ENCODE measurements around the gene HOXC6. TPM values are rescaled to one million over a fixed set of nuclear protein-coding genes. Genes with fewer than 3 reads are reported as not detected.

The HOXC6 gene
- total RNA-seq, 1 experiment from 2014 or later: 7.1 TPM

- POLR2A ChIA-PET: interaction anchor here (0.5 to 2.6 kb wide), 16 partner anchors 9 to 407 kb away, joined by 3 to 31 read pairs (median 4); partner anchors contain the start of genes ATF7, HOXC8 and SMUG1
- Mint-ChIP-seq H3K27me3 (ENCODE audit: insufficient read depth, unreplicated experiment) (no peaks in the 10 kb centered on the region), H3K4me1 (ENCODE audit: insufficient read depth, unreplicated experiment) (peaks cover 11% of the 10 kb centered on the region), H3K9me3 (ENCODE audit: unreplicated experiment) (no peaks in the 10 kb centered on the region), H3K36me3 (ENCODE audit: insufficient read depth, unreplicated experiment) (peaks cover 20% of the 10 kb centered on the region), H3K4me3 (ENCODE audit: unreplicated experiment) (peak within 1 kb of the TSS; percentile 71), H3K27ac (ENCODE audit: low read depth, unreplicated experiment) (no peak within 1 kb of the TSS)
- intact Hi-C loops (cut with micrococcal nuclease): loop anchor here (1.0 to 2.0 kb wide), 4 partner anchors 26 to 169 kb away; no protein-coding TSS in a partner anchor
- CTCF ChIA-PET: interaction anchor here (0.6 to 9.4 kb wide), 48 partner anchors 9 to 346 kb away, joined by 3 to 233 read pairs (median 4); partner anchors contain the start of genes HOXC4, HOXC8, HOXC9 and SMUG1
- DNase-seq (ENCODE audit: unreplicated experiment): peak; percentile 88
- BruUV-seq (replicated peaks): no TSS peak
- peak; percentile 98 for TF ChIP-seq CTCF (IDR thresholded peaks at IDR 0.05; ENCODE audit: unreplicated experiment)
These were observed 4.4 kb downstream of the HOXC6 start, which contains the start of gene HOXC5 for GRCh38 chr12:54032627-54033100. HOXC5 (plus strand) TSS chr12:54033050; CDS start chr12:54033123, 73 bp downstream.

- Mint-ChIP-seq H3K27me3 (ENCODE audit: insufficient read depth, unreplicated experiment) (no peaks in the 10 kb centered on the region), H3K9me3 (ENCODE audit: unreplicated experiment) (no peaks in the 10 kb centered on the region), H3K4me1 (ENCODE audit: insufficient read depth, unreplicated experiment) (peaks cover 11% of the 10 kb centered on the region), H3K4me3 (ENCODE audit: unreplicated experiment) (peak overlapping the region; percentile 71), H3K27ac (ENCODE audit: low read depth, unreplicated experiment) (no peak overlapping the region), H3K36me3 (ENCODE audit: insufficient read depth, unreplicated experiment) (peaks cover 20% of the 10 kb centered on the region)
- TF ChIP-seq CTCF (IDR thresholded peaks at IDR 0.05; ENCODE audit: unreplicated experiment): no peak
- peak; percentile 54 for DNase-seq (ENCODE audit: unreplicated experiment)
- ChIA-PET CTCF (interaction anchor here (0.6 to 9.4 kb wide), 28 partner anchors 8 to 346 kb away, joined by 3 to 233 read pairs (median 5); partner anchors contain the start of genes HOXC4, HOXC8 and SMUG1), POLR2A (interaction anchor here (0.6 to 2.6 kb wide), 15 partner anchors 10 to 175 kb away, joined by 3 to 31 read pairs (median 5); partner anchors contain the start of genes HOXC8 and SMUG1)
- intact Hi-C loops (cut with micrococcal nuclease): loop anchor here (2.0 kb wide), 1 partner anchor 93 kb away; no protein-coding TSS in a partner anchor
- BruUV-seq (replicated peaks): TSS peak; percentile 11
These were observed 5.1 kb downstream of the HOXC6 start for GRCh38 chr12:54033106-54033979.

GRCh38 chr12:54033980-54034784 lies 5.9 kb downstream of the HOXC6 start:
- Mint-ChIP-seq H3K27me3 (ENCODE audit: insufficient read depth, unreplicated experiment) (no peaks in the 10 kb centered on the region), H3K27ac (ENCODE audit: low read depth, unreplicated experiment) (no peak overlapping the region), H3K9me3 (ENCODE audit: unreplicated experiment) (no peaks in the 10 kb centered on the region), H3K36me3 (ENCODE audit: insufficient read depth, unreplicated experiment) (peaks cover 18% of the 10 kb centered on the region), H3K4me1 (ENCODE audit: insufficient read depth, unreplicated experiment) (peaks cover 11% of the 10 kb centered on the region), H3K4me3 (ENCODE audit: unreplicated experiment) (peak overlapping the region; percentile 71)
- DNase-seq (ENCODE audit: unreplicated experiment): no peak
- no TSS peak for BruUV-seq (replicated peaks)
- TF ChIP-seq CTCF (IDR thresholded peaks at IDR 0.05; ENCODE audit: unreplicated experiment): no peak
- intact Hi-C loops (cut with micrococcal nuclease): loop anchor here (2.0 kb wide), 1 partner anchor 93 kb away; no protein-coding TSS in a partner anchor
- POLR2A ChIA-PET: no interaction called here
- CTCF ChIA-PET: interaction anchor here (0.5 to 4.8 kb wide), 5 partner anchors 111 to 174 kb away, joined by 3 to 54 read pairs (median 5); no protein-coding TSS in a partner anchor
